ENCODE data around the gene ZNF480. TPM values are rescaled to one million over a fixed set of nuclear protein-coding genes. Genes with fewer than 3 reads are reported as not detected.

The ZNF480 gene
- total and polyA plus RNA-seq, 2 donors (not counting 1 experiment from before 2014, with no cell fraction given) = 6.7 to 21.8 TPM

GRCh38 chr19:52277471-52277870 is 19.5 kb upstream of the ZNF480 start:
- no peak overlapping the region for H3K4me3 ChIP-seq (ENCODE audit: control extremely low read depth in 1 of 5, extremely low read depth in 1 of 5, insufficient read depth in 1 of 5, low read depth in 2 of 5, low read length in 4 of 5)
- H3K27ac ChIP-seq (ENCODE audit: low read length in 2 of 2) = no peak overlapping the region
- no peaks in the 10 kb centered on the region for H3K27me3 Mint-ChIP-seq
- TF ChIP-seq EZH2 (IDR thresholded peaks at IDR 0.05; ENCODE audit: borderline replicate concordance, insufficient read depth, low read depth, low read length, poor library complexity, severe bottlenecking) (no peak), CTCF (IDR thresholded peaks at IDR 0.05) (no peak)
- DNase-seq (no peak), ATAC-seq (ENCODE audit: low read depth) (no peak)
- H3K79me2 ChIP-seq (ENCODE audit: control insufficient read depth, insufficient read depth, low read length) = peaks cover 97% of the 10 kb centered on the region
- H3K9me3 ChIP-seq (ENCODE audit: control extremely low read depth in 1 of 3, control insufficient read depth in 2 of 3, insufficient read depth in 1 of 3, low read length in 2 of 3) = peaks cover 5 to 50% (median 7%) of the 10 kb centered on the region in 3 donors
- intact Hi-C loops (cut with micrococcal nuclease) = no loop called here
- peaks cover 79% of the 10 kb centered on the region for H4K20me1 ChIP-seq (ENCODE audit: control insufficient read depth, insufficient read depth, low read length, poor library complexity, severe bottlenecking)
- POLR2A ChIA-PET = no interaction called here
- H3K27me3 ChIP-seq (replicated peaks in 1 of 4; ENCODE audit: control extremely low read depth in 1 of 4, control insufficient read depth in 3 of 4, insufficient read depth in 4 of 4, low read length in 3 of 4) = no peaks in the 10 kb centered on the region
- no peak overlapping the region for H2AFZ ChIP-seq (ENCODE audit: insufficient read depth, low read depth, low read length, poor library complexity, severe bottlenecking)
- no peak overlapping the region for H3K4me2 ChIP-seq (replicated peaks; ENCODE audit: low read depth, low read length, poor library complexity, severe bottlenecking)
- peaks cover 10% of the 10 kb centered on the region for H3K9me3 Mint-ChIP-seq (ENCODE audit: insufficient read depth)
- peaks cover 4 to 30% of the 10 kb centered on the region in 2 experiments for H3K36me3 ChIP-seq (replicated peaks in 1 of 2; ENCODE audit: control extremely low read depth in 1 of 2, control insufficient read depth in 1 of 2, extremely low read depth in 1 of 2, insufficient read depth in 2 of 2, low read length in 1 of 2)
- peaks cover 59% of the 10 kb centered on the region for H3K4me1 Mint-ChIP-seq
- H3K9ac ChIP-seq (ENCODE audit: low read length) = no peak overlapping the region
- H3K4me3 Mint-ChIP-seq = no peak overlapping the region
- 100% methylated on average over 4 of the region's 6 CpGs for WGBS (ENCODE audit: insufficient coverage)
- H3K4me1 ChIP-seq (ENCODE audit: control insufficient read depth in 2 of 2, insufficient read depth in 2 of 2, low read length in 2 of 2) = peaks cover 7 to 15% of the 10 kb centered on the region in 2 donors
- H3K27ac Mint-ChIP-seq = peak overlapping the region; percentile 32
- CTCF ChIA-PET = no interaction called here

GRCh38 chr19:52286256-52286655 is 10.7 kb upstream of the ZNF480 start:
- ATAC-seq (ENCODE audit: low read depth) (no peak), DNase-seq (no peak)
- Histone ChIP-seq H2AFZ (ENCODE audit: insufficient read depth, low read depth, low read length, poor library complexity, severe bottlenecking) (no peak overlapping the region), H3K9ac (ENCODE audit: low read length) (no peak overlapping the region), H3K4me1 (ENCODE audit: control insufficient read depth in 2 of 2, insufficient read depth in 2 of 2, low read length in 2 of 2) (no peaks in the 10 kb centered on the region), H3K27ac (ENCODE audit: low read length in 2 of 2) (no peak overlapping the region), H3K79me2 (ENCODE audit: control insufficient read depth, insufficient read depth, low read length) (peaks cover 17% of the 10 kb centered on the region), H3K9me3 (ENCODE audit: control extremely low read depth in 1 of 3, control insufficient read depth in 2 of 3, insufficient read depth in 1 of 3, low read length in 2 of 3) (peaks cover 4 to 32% (median 7%) of the 10 kb centered on the region in 3 donors), H3K36me3 (replicated peaks in 1 of 2; ENCODE audit: control extremely low read depth in 1 of 2, control insufficient read depth in 1 of 2, extremely low read depth in 1 of 2, insufficient read depth in 2 of 2, low read length in 1 of 2) (peaks cover 20 to 69% of the 10 kb centered on the region in 2 experiments), H3K4me3 (ENCODE audit: control extremely low read depth in 1 of 5, extremely low read depth in 1 of 5, insufficient read depth in 1 of 5, low read depth in 2 of 5, low read length in 4 of 5) (no peak overlapping the region), H3K27me3 (replicated peaks in 1 of 4; ENCODE audit: control extremely low read depth in 1 of 4, control insufficient read depth in 3 of 4, insufficient read depth in 4 of 4, low read length in 3 of 4) (no peaks in the 10 kb centered on the region), H4K20me1 (ENCODE audit: control insufficient read depth, insufficient read depth, low read length, poor library complexity, severe bottlenecking) (peaks cover 7% of the 10 kb centered on the region), H3K4me2 (replicated peaks; ENCODE audit: low read depth, low read length, poor library complexity, severe bottlenecking) (no peak overlapping the region)
- intact Hi-C loops (cut with micrococcal nuclease) = no loop called here
- H3K9me3 Mint-ChIP-seq (ENCODE audit: insufficient read depth) = peaks cover 10% of the 10 kb centered on the region
- ChIA-PET POLR2A (interaction anchor here (0.7 kb wide), 1 partner anchor 1071 kb away, joined by 5 read pairs; no protein-coding TSS in a partner anchor), CTCF (no interaction called here)
- peaks cover 3% of the 10 kb centered on the region for H3K4me1 Mint-ChIP-seq
- no peak for TF ChIP-seq EZH2 (IDR thresholded peaks at IDR 0.05; ENCODE audit: borderline replicate concordance, insufficient read depth, low read depth, low read length, poor library complexity, severe bottlenecking)
- TF ChIP-seq CTCF (IDR thresholded peaks at IDR 0.05) = no peak
- no peaks in the 10 kb centered on the region for H3K27me3 Mint-ChIP-seq
- no peak overlapping the region for H3K27ac Mint-ChIP-seq
- no peak overlapping the region for H3K4me3 Mint-ChIP-seq
- 98% methylated on average over 5 of the region's 6 CpGs for WGBS (ENCODE audit: insufficient coverage)

Measured in B cell (primary cell).